NCI-H1417 treated with DMSO at 0.1 percent for 48 hours (cell line): ENCODE measurements around the gene RYR3.
"Not testable (repeated sequence)": the region's sequence is repeated elsewhere in the genome, so short reads cannot be mapped to it uniquely, and the experiment has no call there.

Source experiments
- DNase-seq: peaks from one replicate; lab custom pipeline; 2025; lab: John Stamatoyannopoulos, UW

Gene RYR3

DNA sequence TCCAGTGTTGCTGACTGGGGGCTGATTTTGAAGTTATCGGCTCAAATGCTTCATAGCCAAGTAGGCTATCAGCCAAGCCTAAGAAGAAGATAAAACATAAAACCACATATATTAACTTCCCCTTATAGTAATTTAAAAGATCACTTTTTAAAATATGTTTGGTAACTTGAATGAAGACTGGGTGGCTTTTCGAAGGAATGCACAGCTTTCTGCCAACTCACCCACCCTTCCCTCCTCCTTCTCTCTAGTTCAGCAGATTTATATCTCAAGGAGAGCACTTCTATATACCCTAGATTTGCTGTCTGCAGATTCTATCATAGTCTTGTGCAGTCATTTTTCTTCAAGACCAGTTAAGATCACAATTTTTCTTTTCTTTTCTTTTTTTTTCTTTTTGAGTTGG is 468.1 kb downstream of the RYR3 start:
- DNase-seq = no peak

DNA sequence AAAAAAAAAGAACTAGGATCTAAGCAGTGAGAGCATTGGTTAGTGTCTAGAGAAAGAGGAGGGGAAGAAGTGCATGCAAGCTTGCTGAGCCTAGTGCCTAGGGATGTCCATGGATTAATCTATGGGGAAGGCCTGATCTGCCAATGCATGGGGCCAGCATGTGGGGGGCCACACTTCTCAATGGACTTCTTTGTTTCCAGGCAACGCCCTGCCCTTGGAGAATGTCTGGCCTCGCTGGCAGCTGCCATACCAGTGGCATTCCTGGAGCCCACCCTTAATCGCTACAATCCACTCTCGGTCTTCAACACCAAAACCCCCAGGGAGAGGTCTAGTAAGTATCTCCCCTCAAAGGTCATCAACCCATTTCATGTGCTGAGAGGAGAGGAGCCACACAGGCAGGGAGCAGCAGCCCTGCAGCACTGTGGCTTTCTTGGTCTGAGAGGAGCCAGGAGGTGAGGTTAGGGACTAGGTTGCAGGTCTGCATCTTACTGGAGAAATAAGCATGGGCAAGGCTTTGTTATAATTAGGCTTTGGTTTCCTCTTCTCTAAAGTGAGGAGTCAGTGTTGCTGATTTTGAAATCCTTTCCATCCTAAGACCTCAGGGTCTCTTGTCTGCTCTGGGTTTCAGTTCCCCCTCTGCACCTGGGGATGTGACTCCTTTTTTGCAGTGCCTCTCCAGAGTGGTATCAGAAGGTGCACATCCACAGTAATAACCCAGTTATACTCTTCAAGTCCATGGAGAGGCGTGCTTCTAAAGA is 469.4 kb downstream of the RYR3 start:
- DNase-seq = no peak

DNA sequence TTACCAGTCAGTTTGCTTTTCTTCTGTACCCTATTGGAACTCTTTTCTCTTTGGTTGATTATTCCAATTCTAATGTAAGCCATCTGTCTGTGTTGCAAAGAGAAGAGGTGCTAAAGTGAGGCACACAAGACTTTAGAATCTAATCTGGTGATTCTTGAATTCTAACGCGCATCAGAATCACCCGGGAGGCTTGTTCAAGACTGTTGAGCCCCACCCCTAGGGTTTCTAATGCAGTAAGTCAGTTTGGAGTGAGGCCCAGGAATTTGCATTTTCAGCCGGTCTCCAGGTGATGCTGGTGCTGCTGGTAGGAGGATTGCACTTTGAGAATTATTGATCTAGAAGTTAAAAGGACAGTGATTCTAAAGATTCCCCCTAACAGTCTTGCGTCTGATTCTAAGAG is 472.2 kb downstream of the RYR3 start:
- no peak for DNase-seq

DNA sequence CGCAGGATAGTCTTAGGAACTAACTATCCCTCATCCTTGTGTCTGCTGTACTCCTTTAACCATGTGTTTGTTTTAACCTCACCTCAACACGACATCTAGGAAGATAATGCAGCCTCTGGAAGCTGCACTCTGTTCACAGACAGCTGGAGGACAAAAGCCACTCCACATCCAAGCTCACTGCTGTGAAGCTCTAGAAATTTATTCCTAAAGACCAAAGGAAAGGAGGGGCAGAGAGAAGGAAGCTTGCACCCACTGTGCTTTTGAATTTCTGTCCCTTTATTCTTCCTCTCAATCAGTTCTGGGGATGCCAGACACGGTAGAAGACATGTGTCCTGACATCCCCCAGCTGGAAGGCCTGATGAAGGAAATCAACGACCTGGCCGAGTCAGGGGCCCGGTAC is 474.6 kb downstream of the RYR3 start:
- no peak for DNase-seq

DNA sequence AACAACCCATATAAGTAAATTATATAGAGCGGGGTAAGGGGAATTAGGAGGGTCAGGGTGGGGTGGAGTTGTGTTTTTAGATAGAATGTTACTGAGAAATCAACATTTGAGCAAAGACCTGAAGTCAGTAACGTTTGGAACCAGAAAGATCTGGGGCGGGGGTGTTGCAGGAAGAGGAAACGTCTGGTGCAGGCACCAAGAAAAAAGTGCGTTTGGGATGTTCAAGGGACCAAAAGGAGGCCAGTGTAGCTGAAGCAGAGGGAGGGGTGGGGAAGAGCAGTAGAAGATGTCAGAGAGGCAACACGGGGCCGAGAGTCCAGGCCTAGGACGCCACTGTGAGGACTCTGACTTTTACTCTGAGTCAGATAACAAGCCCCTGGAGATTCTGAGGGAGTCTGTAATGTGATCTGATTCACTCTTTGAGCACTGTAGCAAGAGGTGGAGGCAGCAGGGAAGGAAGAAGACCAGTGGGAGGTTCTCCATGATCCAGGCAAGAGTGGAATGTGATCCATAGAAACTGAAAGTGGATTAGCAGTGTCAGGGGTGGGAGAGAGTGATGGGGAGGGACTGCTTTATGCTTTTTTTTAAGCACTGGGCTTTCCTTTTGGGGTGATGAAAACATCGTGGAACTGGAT is 478.3 kb downstream of the RYR3 start:
- no peak for DNase-seq

DNA sequence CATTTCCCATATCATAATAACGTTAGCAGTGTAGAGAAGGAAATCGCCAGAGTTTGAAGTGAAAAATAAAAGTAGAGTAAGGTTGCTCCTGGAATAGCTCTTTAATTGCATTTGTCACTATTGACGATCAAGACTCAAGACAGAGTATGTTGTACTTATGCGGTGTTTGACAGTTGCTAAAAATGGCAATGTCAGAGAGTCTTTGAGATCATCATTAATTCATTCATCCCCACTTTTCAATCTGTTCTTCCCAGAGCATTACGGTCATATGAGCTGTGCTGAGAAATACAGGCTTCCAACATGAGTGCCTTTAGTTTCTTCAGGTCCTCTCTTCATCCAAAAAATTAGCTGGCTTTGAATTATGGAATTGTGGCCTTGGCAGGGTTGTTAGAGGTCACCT is 483.7 kb downstream of the RYR3 start:
- DNase-seq = no peak

DNA sequence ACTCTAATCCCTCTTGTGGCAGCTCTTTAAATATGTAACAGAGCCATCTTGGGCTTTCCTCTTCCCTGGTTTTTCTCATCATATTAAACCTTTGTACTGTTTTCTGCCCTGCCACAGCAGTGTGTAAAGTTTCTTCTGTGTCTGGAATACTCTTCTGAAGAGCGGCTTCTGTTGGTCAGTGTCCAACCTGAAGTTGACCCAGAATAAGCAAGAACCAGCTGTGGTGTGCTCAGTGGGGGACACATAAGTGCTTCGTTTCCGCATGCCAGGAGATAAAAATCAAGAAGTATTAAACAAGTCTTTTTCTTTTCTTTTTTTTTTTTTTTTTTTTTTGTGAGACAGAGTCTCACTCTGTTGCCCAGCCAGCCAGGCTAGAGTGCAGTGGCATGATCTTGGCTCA is 484.3 kb downstream of the RYR3 start:
- no peak for DNase-seq

DNA sequence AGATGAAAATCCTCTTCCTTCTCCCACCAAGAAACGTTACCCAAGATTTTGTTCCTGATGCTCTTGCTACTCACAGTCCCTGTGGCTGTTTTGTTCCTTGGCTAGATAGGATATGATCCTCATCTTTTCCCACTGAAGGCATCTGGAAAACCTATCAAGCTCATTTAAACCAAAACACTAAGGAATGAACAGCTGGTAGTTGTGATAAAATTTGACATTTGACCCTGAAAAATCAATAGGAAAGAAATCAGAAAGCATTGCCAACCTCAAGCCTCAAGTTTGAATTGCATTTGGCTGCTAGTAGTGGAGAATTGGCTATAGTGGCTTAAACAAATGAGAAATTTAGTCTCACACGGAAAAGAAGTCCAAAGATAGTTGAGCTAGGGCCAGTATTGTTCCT is 486.9 kb downstream of the RYR3 start:
- no peak for DNase-seq

DNA sequence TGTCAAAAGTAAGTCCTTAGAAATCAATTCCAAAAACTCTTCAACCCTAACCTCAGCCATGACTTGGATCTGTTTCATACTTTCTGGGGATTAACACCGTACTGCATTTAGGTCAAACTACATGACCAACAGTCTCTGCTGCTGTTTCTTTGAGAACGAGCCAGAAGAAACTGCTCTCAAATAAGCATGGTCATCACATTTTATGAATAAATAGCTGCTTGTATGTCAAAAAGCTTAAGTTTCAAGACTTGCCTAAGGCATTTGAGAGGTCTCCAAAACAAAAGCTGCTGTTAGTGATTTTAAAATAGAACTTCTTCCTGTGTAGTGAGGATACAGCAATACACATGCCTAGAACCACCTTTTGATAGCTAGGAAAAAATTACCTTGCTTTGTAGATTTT is 491.2 kb downstream of the RYR3 start:
- DNase-seq = no peak

DNA sequence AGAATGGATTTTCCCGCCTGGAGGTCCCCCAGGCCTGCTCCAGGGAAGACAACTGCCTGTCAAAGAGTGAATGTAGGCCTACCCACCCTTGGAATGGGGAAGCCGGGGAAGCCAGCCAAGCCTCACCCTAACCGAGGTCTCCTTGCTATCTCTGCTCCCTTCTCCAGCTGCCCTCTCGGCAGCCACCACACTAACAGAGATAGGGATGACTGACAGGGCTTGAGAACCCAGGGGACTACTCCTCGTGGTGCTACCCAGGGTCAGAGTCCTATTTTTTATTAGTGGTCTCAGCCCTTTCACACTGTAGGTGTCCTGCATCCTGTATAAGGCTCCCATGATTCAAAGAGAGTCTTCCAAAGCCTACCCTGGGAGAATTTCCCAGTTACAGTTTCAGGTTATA is 496.9 kb downstream of the RYR3 start:
- no peak for DNase-seq

DNA sequence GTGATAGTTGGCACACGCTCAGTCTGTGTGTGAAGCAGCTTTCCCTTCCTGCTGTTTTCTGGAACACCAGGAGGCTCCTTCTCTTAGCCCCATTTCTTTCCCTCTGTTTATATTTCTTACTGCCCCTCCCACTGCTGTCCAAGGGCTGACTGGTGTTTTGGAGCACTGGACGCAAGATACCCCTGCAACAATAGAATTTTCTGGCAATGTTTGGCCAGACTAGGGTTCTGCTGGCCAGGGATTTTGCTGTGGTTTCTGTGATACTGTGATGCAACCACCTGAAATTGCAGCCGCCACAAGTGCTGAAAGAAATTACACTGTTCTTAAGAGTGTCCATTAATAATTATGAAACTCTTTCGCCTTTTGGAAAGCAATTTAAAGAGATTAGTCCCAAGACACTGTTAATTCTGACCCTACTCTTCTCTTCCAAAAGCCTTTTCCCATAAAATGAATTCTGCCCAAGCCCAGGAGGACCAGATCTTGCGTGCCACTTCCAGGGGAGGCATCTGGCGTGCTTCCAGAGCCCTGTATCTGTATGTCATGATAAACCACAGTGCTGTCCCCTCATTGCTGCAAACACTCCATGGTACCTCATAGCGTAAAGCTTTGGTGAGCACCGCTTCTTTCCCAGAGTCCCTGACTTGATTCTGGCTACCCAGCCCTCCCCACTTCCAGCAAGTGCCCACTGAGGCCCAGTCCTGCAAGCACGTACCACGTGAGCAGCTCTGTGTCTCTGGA is 498.1 kb downstream of the RYR3 start:
- DNase-seq = no peak

DNA sequence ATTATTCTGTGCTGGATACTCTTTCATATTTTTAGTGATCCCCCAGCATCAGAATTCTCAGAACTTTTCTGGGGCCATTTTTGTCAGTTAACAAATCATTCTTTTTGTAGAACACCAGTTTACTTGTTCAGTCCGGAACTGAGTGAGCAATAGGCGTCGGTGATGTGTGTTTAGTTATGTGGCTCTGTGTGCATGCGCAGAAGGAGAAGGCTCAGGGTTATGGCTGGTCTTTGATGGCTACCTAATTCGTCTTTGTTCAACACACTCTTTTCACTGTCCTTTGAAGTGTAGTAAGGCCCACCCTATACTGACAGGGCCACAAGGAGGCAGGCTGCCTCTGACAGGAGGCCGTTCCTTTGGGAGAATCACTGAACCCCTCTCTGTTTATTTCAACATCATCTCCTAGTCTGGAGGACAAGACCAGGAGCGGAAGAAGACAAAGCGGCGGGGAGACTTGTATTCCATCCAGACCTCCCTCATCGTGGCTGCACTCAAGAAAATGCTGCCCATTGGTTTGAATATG is 499.4 kb downstream of the RYR3 start:
- no peak for DNase-seq

DNA sequence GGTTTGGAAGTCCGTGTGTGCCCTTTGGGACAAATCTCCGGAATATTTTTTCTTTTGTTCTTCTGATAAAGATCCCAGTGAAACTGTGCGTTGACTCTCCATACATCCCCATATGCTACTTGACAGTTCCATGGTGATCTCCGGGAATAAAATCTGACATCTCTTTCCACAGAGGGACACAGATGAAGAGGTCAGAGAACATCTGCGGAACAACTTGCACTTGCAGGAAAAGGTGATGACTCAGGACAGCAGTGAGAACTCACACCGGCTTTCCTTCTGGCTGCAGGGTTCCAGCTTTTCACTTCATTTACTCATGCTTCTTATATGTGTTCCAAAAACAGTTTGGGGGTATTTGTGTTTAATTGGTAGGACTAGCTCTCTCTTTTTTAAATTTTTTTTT is 500.0 kb downstream of the RYR3 start:
- no peak for DNase-seq

DNA sequence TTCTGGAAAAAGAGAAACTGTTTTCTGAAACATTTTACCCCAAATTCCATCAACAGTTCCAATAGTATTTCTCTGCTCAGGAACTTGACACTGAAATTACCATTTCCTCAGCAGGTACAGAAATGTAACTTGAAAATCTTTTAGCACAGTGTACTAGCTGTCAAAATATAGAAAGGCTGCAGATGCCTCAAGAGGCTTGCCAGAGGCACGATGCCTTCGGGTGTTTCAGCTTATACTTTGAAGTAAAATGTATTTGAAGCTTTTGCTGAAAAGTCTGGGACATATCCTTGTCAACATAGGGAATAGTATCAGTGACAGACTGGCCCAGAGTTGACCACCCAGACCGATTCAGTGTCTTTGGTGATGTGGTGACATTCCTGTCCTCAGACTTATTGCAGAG is 503.1 kb downstream of the RYR3 start:
- DNase-seq = no peak

DNA sequence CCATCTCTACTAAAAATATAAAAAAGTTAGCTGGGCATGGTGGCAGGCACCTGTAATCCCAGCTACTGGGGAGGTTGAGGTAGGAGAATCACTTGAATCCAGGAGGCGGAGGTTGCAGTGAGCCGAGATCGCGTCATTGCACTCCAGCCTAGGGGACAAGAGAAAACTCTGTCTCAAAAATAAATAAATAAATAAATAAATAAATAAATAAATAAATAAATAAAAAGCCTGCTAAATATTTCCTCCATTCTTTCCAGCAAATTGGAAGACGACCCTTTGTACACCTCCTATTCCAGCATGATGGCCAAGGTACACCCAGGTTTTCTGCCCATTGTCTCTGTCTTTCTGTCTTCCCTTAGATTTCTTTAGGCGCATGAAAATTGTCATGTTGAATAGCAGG is 508.7 kb downstream of the RYR3 start:
- not testable (repeated sequence) for DNase-seq

DNA sequence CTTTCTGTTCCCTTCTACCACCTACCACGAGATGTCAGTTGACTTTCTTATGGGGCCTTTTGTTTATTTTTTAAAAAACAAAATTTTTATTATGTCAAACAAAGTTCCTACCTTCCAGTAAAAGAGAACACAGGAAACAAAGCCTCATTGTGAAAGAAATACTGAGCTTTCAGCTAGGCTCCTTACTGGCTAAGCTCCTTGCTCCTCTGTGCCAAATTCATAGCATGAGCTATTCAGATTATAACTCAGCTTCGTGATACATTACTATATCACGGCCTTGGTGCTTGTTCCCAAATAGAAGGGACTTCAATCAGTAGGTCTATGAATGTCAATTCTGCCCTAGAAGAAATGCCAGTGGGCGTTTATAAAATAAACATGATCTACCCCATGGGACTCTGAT is 511.7 kb downstream of the RYR3 start:
- no peak for DNase-seq

DNA sequence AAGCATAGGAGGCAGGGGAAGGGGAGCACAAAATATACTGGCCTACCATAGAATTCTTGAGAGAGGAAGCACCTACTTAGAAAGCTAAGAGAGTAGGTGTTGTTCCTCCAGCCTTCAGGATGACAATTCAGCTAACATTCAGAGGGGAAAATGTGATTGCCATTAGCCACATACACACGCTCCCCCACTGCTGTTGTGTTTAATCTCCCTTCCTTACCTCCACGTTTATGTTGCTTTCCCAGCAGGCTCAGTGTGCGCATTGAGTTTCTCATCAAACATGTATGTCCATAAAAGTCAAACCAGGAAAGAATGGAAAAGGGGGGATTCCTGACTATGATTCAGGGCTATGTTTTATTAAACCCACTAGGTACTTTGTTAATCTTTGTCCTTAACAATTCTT is 512.4 kb downstream of the RYR3 start:
- no peak for DNase-seq

DNA sequence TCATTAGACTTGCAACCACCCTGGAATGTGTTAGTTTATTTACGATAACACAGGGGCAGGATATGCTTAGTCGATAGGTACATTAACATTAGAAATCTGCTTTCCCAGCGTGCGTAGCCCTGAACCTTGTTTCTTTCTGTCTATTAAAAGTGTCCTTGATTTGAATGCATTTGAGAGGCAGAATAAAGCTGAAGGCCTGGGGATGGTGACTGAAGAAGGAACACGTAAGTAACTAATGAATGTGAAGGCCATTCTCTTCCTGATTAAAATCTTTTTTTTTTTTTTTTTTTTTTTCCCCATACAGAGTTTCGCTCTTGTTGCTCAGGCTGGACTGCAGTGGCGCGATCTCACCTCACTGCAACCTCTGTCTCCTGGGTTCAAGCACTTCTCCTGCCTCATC is 514.7 kb downstream of the RYR3 start:
- no peak for DNase-seq

DNA sequence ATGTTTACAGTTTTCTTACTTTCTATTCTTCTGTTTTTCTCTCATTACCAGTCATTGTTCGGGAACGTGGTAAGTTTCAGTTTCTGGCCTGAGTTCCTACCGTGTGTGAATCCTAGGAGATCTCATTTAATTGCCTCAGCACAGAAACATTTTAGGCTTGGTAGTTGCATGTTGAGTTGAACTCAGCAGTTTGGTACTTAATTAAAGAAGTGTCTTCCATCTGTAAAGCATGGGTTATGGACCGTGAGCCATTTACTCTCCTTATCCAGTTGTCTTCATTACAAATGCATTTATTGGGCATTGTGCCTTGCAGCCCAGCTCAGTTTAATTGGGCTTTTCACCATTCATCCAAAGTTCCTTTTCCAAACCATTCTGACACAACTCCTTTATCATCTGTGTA is 515.4 kb downstream of the RYR3 start:
- DNase-seq = no peak

DNA sequence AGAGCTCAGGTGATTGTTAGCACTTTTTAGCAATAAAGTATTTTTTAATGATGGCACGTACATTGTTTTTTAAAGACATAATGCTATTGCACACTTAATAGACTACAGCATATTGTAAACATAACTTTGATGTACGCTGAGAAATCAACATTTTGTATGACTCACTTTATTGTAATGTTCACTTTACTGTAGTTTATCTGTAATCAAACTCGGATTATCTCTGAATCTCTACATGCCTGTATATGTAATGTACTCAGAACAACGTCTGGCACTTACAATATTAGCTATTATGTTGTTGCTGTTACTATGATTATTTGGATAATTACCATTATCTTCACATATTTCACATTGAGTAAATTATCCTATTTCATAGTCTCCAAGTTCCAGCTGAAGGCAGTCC is 519.6 kb downstream of the RYR3 start:
- DNase-seq = no peak

DNA sequence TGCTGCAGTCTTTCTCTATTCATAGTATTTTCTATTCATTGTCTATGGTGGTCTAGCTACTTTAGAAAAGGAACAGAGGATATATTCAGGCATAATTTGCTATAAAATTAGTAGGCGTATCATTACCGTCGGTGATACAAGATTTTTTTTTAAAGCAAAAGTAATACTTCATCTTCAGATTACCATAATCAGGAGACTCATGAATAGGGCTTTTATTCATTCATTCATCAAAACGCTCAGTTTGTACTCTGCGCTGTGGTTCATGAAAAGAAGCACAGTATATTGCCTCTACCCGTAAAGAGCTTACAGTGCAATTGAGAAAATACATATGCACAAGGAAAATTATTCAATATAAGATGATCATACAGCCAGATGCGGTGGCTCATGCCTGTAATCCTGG is 520.9 kb downstream of the RYR3 start:
- no peak for DNase-seq

DNA sequence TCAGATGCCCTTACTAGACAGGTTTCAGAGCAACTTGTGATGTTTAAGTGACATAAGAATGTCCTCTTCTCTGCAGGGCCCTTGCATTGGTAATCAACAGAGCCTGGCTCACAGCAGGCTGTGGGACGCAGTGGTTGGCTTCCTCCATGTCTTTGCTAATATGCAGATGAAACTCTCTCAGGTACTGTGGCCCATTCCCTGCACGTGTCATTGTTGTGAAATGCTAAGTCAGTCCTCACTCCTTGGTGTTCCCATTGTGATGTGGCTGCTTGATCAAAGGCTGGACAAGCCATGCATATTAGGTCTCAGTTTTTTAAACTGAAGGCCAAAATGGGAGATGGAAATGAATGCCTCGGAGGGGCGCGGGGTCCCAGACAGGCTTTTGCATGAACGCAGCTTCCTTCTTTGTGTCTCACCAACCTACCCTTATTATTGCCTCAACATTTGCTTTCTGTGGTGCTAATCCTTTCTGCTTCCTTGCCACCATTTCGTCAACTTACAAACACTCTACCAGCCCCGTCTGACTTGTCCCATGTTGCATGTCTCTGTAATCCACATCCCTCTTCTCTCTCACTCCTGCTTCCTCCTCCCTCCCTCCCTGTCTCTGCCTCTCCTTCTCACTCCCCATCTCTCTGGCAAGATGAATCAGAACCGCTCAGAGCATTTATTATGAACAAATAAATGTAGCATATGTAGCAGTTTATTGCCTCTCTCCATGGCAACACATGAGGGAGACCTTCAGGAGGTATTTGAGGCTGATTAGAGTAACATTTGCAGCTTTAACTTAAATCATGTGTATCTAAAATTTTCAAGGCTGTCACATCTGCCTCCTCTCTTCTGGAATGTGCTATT is 524.4 kb downstream of the RYR3 start:
- DNase-seq = no peak
